ENCODE measurements around the gene CAMTA1.

DNA sequence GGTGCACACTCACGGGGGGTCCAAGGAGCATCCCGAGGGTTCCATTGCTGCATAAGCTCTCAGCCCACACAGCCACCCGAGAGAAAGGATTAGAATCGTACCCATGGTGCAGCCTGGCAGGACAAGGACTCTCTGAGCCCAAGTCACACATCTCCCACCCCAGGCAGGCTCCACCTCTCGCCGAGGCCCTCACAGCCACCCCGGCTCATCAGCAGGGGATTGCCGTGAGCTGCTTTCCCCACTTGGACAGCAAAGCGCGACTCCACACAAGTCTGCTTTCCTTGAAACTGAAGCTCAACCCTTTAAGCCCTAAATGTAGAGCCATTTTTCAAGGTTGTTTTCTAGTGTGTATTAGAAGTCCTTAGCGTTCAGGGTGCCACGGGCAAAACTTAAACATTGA lies 679.5 kb downstream of the CAMTA1 start:
- TF ChIP-seq EP300 (conservative IDR thresholded peaks at IDR 0.05; ENCODE audit: poor library complexity, severe bottlenecking): no peak
- TF ChIP-seq, protein P1, sequence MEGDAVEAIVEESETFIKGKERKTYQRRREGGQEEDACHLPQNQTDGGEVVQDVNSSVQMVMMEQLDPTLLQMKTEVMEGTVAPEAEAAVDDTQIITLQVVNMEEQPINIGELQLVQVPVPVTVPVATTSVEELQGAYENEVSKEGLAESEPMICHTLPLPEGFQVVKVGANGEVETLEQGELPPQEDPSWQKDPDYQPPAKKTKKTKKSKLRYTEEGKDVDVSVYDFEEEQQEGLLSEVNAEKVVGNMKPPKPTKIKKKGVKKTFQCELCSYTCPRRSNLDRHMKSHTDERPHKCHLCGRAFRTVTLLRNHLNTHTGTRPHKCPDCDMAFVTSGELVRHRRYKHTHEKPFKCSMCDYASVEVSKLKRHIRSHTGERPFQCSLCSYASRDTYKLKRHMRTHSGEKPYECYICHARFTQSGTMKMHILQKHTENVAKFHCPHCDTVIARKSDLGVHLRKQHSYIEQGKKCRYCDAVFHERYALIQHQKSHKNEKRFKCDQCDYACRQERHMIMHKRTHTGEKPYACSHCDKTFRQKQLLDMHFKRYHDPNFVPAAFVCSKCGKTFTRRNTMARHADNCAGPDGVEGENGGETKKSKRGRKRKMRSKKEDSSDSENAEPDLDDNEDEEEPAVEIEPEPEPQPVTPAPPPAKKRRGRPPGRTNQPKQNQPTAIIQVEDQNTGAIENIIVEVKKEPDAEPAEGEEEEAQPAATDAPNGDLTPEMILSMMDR (IDR thresholded peaks at IDR 0.05; ENCODE audit: poor library complexity, severe bottlenecking): no peak
- TF ChIP-seq, protein P2, sequence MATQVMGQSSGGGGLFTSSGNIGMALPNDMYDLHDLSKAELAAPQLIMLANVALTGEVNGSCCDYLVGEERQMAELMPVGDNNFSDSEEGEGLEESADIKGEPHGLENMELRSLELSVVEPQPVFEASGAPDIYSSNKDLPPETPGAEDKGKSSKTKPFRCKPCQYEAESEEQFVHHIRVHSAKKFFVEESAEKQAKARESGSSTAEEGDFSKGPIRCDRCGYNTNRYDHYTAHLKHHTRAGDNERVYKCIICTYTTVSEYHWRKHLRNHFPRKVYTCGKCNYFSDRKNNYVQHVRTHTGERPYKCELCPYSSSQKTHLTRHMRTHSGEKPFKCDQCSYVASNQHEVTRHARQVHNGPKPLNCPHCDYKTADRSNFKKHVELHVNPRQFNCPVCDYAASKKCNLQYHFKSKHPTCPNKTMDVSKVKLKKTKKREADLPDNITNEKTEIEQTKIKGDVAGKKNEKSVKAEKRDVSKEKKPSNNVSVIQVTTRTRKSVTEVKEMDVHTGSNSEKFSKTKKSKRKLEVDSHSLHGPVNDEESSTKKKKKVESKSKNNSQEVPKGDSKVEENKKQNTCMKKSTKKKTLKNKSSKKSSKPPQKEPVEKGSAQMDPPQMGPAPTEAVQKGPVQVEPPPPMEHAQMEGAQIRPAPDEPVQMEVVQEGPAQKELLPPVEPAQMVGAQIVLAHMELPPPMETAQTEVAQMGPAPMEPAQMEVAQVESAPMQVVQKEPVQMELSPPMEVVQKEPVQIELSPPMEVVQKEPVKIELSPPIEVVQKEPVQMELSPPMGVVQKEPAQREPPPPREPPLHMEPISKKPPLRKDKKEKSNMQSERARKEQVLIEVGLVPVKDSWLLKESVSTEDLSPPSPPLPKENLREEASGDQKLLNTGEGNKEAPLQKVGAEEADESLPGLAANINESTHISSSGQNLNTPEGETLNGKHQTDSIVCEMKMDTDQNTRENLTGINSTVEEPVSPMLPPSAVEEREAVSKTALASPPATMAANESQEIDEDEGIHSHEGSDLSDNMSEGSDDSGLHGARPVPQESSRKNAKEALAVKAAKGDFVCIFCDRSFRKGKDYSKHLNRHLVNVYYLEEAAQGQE (IDR thresholded peaks at IDR 0.05; ENCODE audit: borderline replicate concordance): no peak

All from neural cell (in vitro differentiated cells).